HepG2 (cell line): Measurements from ENCODE around the gene ZFR. TPM values are rescaled to one million over a fixed set of nuclear protein-coding genes. Genes with fewer than 3 reads are reported as not detected.

Experiments used
- ATM ChIP-seq: fragments of 450-650 bp; IDR thresholded peaks from 2 replicates; pipeline ENCODE4 v1.7.1; 2017; ENCODE audit warnings: mild to moderate bottlenecking, borderline replicate concordance
- CBX5 ChIP-seq: sonication (generic); formaldehyde crosslinking; IDR thresholded peaks from 2 replicates; pipeline ENCODE4 v1.4.0; 2020; ENCODE audit warnings: missing genetic modification reagents, borderline replicate concordance
- CREM ChIP-seq, 2 experiments: sonication (generic) in 1 of 2; formaldehyde crosslinking in 1 of 2; IDR thresholded peaks; 2 replicates each; pipeline versions ENCODE4 v1.4.0 to v1.6.1; 2016 to 2020; ENCODE audit warnings: antibody characterized with exemption in 1 of 2, mild to moderate bottlenecking in 1 of 2, missing genetic modification reagents in 1 of 2
- EED ChIP-seq: sonication (generic); formaldehyde crosslinking; IDR thresholded peaks from 2 replicates; pipeline ENCODE4 v1.5.0; 2020; ENCODE audit warnings: mild to moderate bottlenecking, missing genetic modification reagents
- HNRNPLL ChIP-seq: fragments of 200-400 bp; formaldehyde crosslinking; IDR thresholded peaks from 2 replicates; pipeline ENCODE4 v1.6.1; 2017; ENCODE audit warnings: mild to moderate bottlenecking, low read depth, low read length; ENCODE audit not compliant: poor library complexity, severe bottlenecking
- HOXD1 ChIP-seq: sonication (generic); formaldehyde crosslinking; IDR thresholded peaks from 2 replicates; pipeline ENCODE4 v1.5.0; 2020; ENCODE audit warnings: missing genetic modification reagents
- MTF2 ChIP-seq: sonication (generic); formaldehyde crosslinking; IDR thresholded peaks from 2 replicates; pipeline ENCODE4 v1.5.0; 2020; ENCODE audit warnings: missing genetic modification reagents, borderline replicate concordance
- POLR2AphosphoS2 ChIP-seq: IDR thresholded peaks from 2 replicates; pipeline ENCODE4 v1.6.1; 2011; ENCODE audit warnings: low read depth, low read length, improper control_type of control experiment
- POLR2AphosphoS5 ChIP-seq: IDR thresholded peaks from 2 replicates; pipeline ENCODE4 v1.6.1; 2012; ENCODE audit warnings: low read depth, low read length
- PPARG ChIP-seq: conservative IDR thresholded peaks from 2 replicates; pipeline ENCODE4 v1.6.1; 2016; ENCODE audit warnings: missing biosample characterization, missing genetic modification reagents
- PRMT3 ChIP-seq: sonication (generic); formaldehyde crosslinking; IDR thresholded peaks from 2 replicates; pipeline ENCODE4 v1.8.1; 2022; ENCODE audit warnings: low read depth, mild to moderate bottlenecking, moderate library complexity, missing genetic modification reagents, borderline replicate concordance
- ZNF12 ChIP-seq: sonication (generic); formaldehyde crosslinking; IDR thresholded peaks from 2 replicates; pipeline ENCODE4 v1.5.0; 2020; ENCODE audit warnings: missing genetic modification reagents
- ZNF30 ChIP-seq: sonication (generic); formaldehyde crosslinking; IDR thresholded peaks from 2 replicates; pipeline ENCODE4 v1.5.0; 2020; ENCODE audit warnings: mild to moderate bottlenecking, missing genetic modification reagents
- polyA plus RNA-seq, 8 experiments: library from polyadenylated mRNA; depleted of rRNA in 3 of 8; stranded (reverse) in 7 of 8; unstranded in 1 of 8; fragments of >200 nt; fragmentation: Illumina TruSeq in 4 of 8; extraction: Trizol in 4 of 8; gene quantifications; 2 replicates each; pipeline versions ENCODE4 v1.2.1 to v1.2.3, GENCODE V29; 2011 to 2016; ENCODE audit warnings: low read depth in 4 of 8, missing spikeins in 1 of 8, mixed read lengths in 1 of 8; ENCODE audit not compliant: insufficient read depth in 1 of 8
- total RNA-seq, 5 experiments: library from RNA; depleted of rRNA; stranded (reverse); fragments of >200 nt; fragmentation: Illumina TruSeq; extraction: Trizol; gene quantifications; 2 replicates each; pipeline ENCODE4 v1.2.3, GENCODE V29; 2016; ENCODE audit warnings: low read depth in 1 of 5
- TF ChIP-seq, protein P1 (sequence below): sonication (generic); formaldehyde crosslinking; conservative IDR thresholded peaks from 2 replicates; pipeline ENCODE4 v1.5.0; 2020; ENCODE audit warnings: missing genetic modification reagents
- TF ChIP-seq, protein P2 (sequence below): sonication (generic); formaldehyde crosslinking; IDR thresholded peaks from 2 replicates; pipeline ENCODE4 v1.5.1; 2020; ENCODE audit warnings: mild to moderate bottlenecking, moderate library complexity, missing genetic modification reagents
- TF ChIP-seq, protein P3 (sequence below): sonication (generic); formaldehyde crosslinking; IDR thresholded peaks from 2 replicates; pipeline ENCODE4 v1.5.1; 2020; ENCODE audit warnings: mild to moderate bottlenecking, missing genetic modification reagents, moderate library complexity
- TF ChIP-seq, protein P4 (sequence below): sonication (generic); formaldehyde crosslinking; IDR thresholded peaks from 2 replicates; pipeline ENCODE4 v1.4.0; 2020; ENCODE audit warnings: missing genetic modification reagents
- TF ChIP-seq, protein P5 (sequence below): sonication (generic); formaldehyde crosslinking; IDR thresholded peaks from 2 replicates; pipeline ENCODE4 v1.5.0; 2020; ENCODE audit warnings: mild to moderate bottlenecking, missing genetic modification reagents
- TF ChIP-seq, protein P6 (sequence below): sonication (generic); formaldehyde crosslinking; IDR thresholded peaks from 2 replicates; pipeline ENCODE4 v1.8.1; 2023; ENCODE audit warnings: mild to moderate bottlenecking, missing genetic modification reagents
- TF ChIP-seq, protein P7 (sequence below): sonication (generic); formaldehyde crosslinking; IDR thresholded peaks from 2 replicates; pipeline ENCODE4 v1.4.0; 2020; ENCODE audit warnings: low read depth, mild to moderate bottlenecking, missing genetic modification reagents

Gene ZFR
- total and polyA plus RNA-seq, 2 of the 13 experiments (the other 11 are each of a cell fraction or from before 2014, with no cell fraction given) = 89.0 to 92.8 TPM

DNA sequence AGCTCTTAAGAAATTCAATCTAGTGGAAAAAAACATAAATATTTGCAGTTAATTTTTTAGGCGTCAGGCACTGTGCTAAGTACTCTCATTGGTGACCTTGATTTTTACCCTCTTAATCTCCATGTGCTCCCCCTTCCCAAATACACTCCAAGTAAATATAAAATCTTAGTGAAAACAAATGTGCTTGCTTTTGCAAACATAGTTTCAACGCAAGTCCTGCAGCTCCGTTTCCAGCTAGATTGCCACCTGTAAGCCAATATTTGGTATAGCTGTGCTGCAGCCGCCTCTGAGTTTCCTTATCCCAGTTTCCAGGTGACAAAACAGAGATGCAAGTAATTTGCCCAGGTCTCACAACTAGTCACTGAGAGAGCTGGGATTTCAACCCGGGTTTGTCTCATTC, 129.9 kb downstream of the ZFR start (continued):
- TF ChIP-seq, protein P1, sequence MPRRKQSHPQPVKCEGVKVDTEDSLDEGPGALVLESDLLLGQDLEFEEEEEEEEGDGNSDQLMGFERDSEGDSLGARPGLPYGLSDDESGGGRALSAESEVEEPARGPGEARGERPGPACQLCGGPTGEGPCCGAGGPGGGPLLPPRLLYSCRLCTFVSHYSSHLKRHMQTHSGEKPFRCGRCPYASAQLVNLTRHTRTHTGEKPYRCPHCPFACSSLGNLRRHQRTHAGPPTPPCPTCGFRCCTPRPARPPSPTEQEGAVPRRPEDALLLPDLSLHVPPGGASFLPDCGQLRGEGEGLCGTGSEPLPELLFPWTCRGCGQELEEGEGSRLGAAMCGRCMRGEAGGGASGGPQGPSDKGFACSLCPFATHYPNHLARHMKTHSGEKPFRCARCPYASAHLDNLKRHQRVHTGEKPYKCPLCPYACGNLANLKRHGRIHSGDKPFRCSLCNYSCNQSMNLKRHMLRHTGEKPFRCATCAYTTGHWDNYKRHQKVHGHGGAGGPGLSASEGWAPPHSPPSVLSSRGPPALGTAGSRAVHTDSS (CRISPR knock-in tag) = no peak
- no peak for TF ChIP-seq ZNF30 (CRISPR knock-in tag)
- TF ChIP-seq EED (CRISPR knock-in tag) = no peak
- TF ChIP-seq, protein P2, sequence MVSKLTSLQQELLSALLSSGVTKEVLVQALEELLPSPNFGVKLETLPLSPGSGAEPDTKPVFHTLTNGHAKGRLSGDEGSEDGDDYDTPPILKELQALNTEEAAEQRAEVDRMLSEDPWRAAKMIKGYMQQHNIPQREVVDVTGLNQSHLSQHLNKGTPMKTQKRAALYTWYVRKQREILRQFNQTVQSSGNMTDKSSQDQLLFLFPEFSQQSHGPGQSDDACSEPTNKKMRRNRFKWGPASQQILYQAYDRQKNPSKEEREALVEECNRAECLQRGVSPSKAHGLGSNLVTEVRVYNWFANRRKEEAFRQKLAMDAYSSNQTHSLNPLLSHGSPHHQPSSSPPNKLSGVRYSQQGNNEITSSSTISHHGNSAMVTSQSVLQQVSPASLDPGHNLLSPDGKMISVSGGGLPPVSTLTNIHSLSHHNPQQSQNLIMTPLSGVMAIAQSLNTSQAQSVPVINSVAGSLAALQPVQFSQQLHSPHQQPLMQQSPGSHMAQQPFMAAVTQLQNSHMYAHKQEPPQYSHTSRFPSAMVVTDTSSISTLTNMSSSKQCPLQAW (CRISPR knock-in tag) = no peak
- TF ChIP-seq, protein P3, sequence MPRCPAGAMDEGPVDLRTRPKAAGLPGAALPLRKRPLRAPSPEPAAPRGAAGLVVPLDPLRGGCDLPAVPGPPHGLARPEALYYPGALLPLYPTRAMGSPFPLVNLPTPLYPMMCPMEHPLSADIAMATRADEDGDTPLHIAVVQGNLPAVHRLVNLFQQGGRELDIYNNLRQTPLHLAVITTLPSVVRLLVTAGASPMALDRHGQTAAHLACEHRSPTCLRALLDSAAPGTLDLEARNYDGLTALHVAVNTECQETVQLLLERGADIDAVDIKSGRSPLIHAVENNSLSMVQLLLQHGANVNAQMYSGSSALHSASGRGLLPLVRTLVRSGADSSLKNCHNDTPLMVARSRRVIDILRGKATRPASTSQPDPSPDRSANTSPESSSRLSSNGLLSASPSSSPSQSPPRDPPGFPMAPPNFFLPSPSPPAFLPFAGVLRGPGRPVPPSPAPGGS (CRISPR knock-in tag) = no peak
- no peak for TF ChIP-seq ZNF12
- TF ChIP-seq, protein P4, sequence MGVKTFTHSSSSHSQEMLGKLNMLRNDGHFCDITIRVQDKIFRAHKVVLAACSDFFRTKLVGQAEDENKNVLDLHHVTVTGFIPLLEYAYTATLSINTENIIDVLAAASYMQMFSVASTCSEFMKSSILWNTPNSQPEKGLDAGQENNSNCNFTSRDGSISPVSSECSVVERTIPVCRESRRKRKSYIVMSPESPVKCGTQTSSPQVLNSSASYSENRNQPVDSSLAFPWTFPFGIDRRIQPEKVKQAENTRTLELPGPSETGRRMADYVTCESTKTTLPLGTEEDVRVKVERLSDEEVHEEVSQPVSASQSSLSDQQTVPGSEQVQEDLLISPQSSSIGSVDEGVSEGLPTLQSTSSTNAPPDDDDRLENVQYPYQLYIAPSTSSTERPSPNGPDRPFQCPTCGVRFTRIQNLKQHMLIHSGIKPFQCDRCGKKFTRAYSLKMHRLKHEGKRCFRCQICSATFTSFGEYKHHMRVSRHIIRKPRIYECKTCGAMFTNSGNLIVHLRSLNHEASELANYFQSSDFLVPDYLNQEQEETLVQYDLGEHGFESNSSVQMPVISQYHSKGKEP (CRISPR knock-in tag) = no peak
- TF ChIP-seq HNRNPLL = no peak
- TF ChIP-seq CREM (IDR thresholded peaks at IDR 0.05) = peak; percentile 51; the same call in 1 of the 2 replicates
- no peak for TF ChIP-seq CREM (CRISPR knock-in tag; IDR thresholded peaks at IDR 0.05)
- TF ChIP-seq MTF2 = no peak
- TF ChIP-seq PPARG (CRISPR knock-in tag) = peak; percentile 74
- no peak for TF ChIP-seq POLR2AphosphoS2
- TF ChIP-seq PRMT3 (CRISPR knock-in tag) = no peak
- no peak for TF ChIP-seq CBX5 (CRISPR knock-in tag)
- TF ChIP-seq HOXD1 (CRISPR knock-in tag) = no peak
- TF ChIP-seq, protein P5, sequence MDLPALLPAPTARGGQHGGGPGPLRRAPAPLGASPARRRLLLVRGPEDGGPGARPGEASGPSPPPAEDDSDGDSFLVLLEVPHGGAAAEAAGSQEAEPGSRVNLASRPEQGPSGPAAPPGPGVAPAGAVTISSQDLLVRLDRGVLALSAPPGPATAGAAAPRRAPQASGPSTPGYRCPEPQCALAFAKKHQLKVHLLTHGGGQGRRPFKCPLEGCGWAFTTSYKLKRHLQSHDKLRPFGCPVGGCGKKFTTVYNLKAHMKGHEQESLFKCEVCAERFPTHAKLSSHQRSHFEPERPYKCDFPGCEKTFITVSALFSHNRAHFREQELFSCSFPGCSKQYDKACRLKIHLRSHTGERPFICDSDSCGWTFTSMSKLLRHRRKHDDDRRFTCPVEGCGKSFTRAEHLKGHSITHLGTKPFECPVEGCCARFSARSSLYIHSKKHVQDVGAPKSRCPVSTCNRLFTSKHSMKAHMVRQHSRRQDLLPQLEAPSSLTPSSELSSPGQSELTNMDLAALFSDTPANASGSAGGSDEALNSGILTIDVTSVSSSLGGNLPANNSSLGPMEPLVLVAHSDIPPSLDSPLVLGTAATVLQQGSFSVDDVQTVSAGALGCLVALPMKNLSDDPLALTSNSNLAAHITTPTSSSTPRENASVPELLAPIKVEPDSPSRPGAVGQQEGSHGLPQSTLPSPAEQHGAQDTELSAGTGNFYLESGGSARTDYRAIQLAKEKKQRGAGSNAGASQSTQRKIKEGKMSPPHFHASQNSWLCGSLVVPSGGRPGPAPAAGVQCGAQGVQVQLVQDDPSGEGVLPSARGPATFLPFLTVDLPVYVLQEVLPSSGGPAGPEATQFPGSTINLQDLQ (CRISPR knock-in tag) = no peak
- TF ChIP-seq, protein P6, sequence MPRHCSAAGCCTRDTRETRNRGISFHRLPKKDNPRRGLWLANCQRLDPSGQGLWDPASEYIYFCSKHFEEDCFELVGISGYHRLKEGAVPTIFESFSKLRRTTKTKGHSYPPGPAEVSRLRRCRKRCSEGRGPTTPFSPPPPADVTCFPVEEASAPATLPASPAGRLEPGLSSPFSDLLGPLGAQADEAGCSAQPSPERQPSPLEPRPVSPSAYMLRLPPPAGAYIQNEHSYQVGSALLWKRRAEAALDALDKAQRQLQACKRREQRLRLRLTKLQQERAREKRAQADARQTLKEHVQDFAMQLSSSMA = no peak
- no peak for TF ChIP-seq ATM
- no peak for TF ChIP-seq POLR2AphosphoS5
- TF ChIP-seq, protein P7, sequence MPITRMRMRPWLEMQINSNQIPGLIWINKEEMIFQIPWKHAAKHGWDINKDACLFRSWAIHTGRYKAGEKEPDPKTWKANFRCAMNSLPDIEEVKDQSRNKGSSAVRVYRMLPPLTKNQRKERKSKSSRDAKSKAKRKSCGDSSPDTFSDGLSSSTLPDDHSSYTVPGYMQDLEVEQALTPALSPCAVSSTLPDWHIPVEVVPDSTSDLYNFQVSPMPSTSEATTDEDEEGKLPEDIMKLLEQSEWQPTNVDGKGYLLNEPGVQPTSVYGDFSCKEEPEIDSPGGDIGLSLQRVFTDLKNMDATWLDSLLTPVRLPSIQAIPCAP (CRISPR knock-in tag) = no peak
